ENCODE measurements around the gene ZNF587.
"Not testable (repeated sequence)": the region's sequence is repeated elsewhere in the genome, so short reads cannot be mapped to it uniquely, and the experiment has no call there.

The ZNF587 gene

DNA sequence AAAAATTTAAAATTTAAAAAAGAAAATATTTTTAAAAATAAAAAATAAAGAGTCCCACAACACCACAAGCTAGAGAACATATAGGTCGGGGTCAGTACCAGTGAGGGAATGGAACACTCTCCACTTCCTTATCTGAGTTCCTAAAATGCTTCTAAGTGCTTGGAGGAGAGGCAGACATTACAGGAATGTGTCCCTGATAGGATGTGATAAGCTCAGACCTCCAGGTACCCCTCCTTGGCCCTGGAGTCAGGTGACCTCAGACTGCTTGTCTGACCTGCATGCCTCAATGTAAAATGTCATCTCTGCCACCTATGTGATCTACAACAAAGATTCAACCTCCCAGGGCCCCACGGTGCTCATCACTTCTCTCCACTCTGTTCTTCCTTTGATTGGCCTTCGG, 36.4 kb downstream of the ZNF587 start:
- no peak for DNase-seq (ENCODE audit: low read depth in 2 of 2)

- no peak for DNase-seq (ENCODE audit: low read depth in 2 of 2)
These were observed 37.7 kb downstream of the ZNF587 start for GRCh38 chr19:57887195-57887941.

DNA sequence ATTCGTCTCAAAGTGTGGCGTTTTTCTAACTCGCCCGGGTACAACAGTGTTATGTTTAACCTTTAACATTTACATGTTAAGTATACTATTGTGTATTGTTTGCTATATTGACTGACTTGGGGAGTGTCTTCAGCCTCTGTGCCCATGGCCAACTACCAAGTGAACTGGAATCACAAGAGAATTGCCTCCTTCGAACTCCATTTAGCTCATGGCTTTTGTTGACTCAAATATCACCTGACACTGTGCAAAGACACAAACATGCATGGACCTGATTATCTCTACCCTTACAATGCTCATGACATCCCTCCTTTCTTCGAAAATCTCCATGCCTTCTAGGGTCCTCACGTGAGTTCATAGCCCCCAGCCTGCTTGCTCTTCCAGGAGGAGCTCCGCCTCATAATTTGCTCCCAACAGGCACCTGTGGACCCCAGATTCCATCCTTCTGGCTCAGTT, 38.5 kb downstream of the ZNF587 start:
- DNase-seq (ENCODE audit: low read depth in 2 of 2): no peak

- peak; percentile 66 to 79 for DNase-seq (ENCODE audit: low read depth in 2 of 2)
These were observed 39.0 kb downstream of the ZNF587 start, which contains the start of gene ZNF814 for GRCh38 chr19:57888560-57889231. TSS of gene ZNF814 (minus strand) at chr19:57889037. CDS start at chr19:57888802, 235 bp downstream.

GRCh38 chr19:57890706-57891105, 41.0 kb downstream of the ZNF587 start:
- not testable (repeated sequence) for DNase-seq (ENCODE audit: low read depth in 2 of 2)

- DNase-seq (ENCODE audit: low read depth in 2 of 2): no peak
These were observed 50.7 kb downstream of the ZNF587 start for GRCh38 chr19:57900311-57900710.

GRCh38 chr19:57903618-57904184, 54.0 kb downstream of the ZNF587 start:
- DNase-seq (ENCODE audit: low read depth in 2 of 2): no peak

DNA sequence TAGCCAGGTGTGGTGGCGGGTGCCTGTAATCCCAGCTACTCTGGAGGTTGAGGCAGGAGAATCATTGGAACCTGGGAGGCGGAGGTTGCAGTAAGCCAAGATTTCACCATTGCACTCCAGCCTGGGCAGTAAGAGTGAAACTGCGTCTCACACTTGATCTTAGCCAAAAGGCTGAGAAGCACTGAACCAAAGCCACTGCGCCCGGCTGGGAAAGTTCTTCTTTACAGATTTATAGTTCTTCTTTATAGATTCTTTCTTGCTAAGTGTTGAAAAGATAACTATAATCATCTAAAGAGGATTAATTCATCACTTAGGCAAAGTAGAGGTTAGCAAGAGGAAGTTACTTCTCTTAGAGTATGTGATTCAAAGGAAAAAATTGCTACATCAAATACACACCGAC, 55.6 kb downstream of the ZNF587 start:
- DNase-seq (ENCODE audit: low read depth in 2 of 2): no peak

DNA sequence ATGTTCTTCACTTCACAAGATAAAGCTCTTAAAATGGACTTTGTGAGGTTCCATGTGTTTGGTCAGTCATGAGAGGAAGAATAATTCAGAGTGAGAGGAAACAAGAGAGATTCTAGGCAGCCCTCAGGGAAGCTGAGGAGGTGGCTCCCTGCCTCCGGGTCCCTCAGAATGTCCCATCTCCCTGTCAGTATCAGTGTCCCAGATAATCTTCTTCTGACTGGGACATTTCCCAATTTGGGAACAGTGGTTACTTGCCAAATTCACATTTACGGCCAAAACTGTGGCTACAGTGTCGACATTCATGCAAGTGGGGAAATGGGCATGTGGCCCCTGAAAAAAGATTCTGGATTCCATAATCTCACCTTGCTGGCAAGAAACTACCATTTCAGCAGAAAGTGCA, 57.7 kb downstream of the ZNF587 start:
- no peak for DNase-seq (ENCODE audit: low read depth in 2 of 2)

GRCh38 chr19:57914531-57914930, 64.9 kb downstream of the ZNF587 start:
- DNase-seq (ENCODE audit: low read depth in 2 of 2): no peak
